ENCODE data around the gene PGAM1. TPM values are rescaled to one million over a fixed set of nuclear protein-coding genes. Genes with fewer than 3 reads are reported as not detected.
"Not testable (repeated sequence)": the region's sequence is repeated elsewhere in the genome, so short reads cannot be mapped to it uniquely, and the experiment has no call there.

The PGAM1 gene
- total RNA-seq, 1 experiment from 2014 or later: 412 TPM

- H3K36me3 Mint-ChIP-seq (ENCODE audit: insufficient read depth, unreplicated experiment): peaks cover 80% of the 10 kb centered on the region
- H3K4me1 Mint-ChIP-seq (ENCODE audit: low read depth, unreplicated experiment): no peaks in the 10 kb centered on the region
- TF ChIP-seq, protein P1, sequence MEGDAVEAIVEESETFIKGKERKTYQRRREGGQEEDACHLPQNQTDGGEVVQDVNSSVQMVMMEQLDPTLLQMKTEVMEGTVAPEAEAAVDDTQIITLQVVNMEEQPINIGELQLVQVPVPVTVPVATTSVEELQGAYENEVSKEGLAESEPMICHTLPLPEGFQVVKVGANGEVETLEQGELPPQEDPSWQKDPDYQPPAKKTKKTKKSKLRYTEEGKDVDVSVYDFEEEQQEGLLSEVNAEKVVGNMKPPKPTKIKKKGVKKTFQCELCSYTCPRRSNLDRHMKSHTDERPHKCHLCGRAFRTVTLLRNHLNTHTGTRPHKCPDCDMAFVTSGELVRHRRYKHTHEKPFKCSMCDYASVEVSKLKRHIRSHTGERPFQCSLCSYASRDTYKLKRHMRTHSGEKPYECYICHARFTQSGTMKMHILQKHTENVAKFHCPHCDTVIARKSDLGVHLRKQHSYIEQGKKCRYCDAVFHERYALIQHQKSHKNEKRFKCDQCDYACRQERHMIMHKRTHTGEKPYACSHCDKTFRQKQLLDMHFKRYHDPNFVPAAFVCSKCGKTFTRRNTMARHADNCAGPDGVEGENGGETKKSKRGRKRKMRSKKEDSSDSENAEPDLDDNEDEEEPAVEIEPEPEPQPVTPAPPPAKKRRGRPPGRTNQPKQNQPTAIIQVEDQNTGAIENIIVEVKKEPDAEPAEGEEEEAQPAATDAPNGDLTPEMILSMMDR (IDR thresholded peaks at IDR 0.05; ENCODE audit: insufficient read depth in 1 of 2, low read depth in 1 of 2, low read length in 1 of 2, severe bottlenecking in 1 of 2, unreplicated experiment in 1 of 2): no peak
- H3K27me3 ChIP-seq (replicated peaks; ENCODE audit: control insufficient read depth, insufficient read depth, low read length): no peaks in the 10 kb centered on the region
- DNase-seq: no peak
- H3K9me3 Mint-ChIP-seq (ENCODE audit: unreplicated experiment): no peaks in the 10 kb centered on the region
- H3K36me3 ChIP-seq (ENCODE audit: control insufficient read depth, insufficient read depth, low read length): peaks cover 6% of the 10 kb centered on the region
- no peaks in the 10 kb centered on the region for H3K9me3 ChIP-seq
- no peak overlapping the region for H3K4me3 Mint-ChIP-seq (ENCODE audit: unreplicated experiment)
- H3K27ac Mint-ChIP-seq (ENCODE audit: unreplicated experiment): no peak overlapping the region
- no peaks in the 10 kb centered on the region for H3K27me3 Mint-ChIP-seq (ENCODE audit: insufficient read depth, unreplicated experiment)
- CTCF ChIA-PET: no interaction called here
- H3K4me1 ChIP-seq: no peaks in the 10 kb centered on the region
- intact Hi-C loops (cut with micrococcal nuclease; ENCODE audit: unreplicated experiment): no loop called here
- BruUV-seq (replicated peaks): no TSS peak
- POLR2A ChIA-PET: no interaction called here
- H3K4me3 ChIP-seq (ENCODE audit: low read depth, low read length): no peak overlapping the region
These were observed 48.9 kb downstream of the PGAM1 start for GRCh38 chr10:97474918-97475317.

DNA sequence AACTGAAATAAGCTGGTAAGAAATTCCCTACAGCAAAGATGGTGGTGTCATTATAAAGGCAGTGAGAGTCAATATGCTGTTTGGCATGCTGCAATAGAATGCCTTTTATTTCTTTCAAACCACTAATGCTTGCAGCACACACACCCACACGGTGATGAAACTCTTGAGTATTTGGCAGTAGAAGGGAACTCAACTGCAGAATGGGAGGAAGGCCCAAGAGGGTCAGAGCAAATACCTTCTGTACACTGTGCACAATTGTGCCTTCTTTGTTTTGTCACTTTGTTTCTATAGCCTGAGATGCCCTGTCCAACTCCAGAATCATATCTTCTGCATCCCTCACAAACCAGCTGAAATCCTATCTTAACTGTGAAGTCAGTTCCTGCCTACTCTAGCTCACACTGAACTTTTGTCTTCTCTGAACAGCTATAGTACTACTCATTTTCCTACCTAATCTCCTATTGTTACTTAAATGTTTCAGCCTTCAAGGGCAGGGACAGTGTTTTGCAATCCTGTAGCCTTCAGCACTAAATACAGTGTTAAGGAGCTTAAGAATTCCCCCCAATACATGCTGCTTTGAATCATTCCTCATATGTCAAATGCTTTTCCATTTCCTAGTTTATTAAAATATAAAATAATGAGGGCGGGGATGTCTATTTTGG lies 50.1 kb downstream of the PGAM1 start:
- Mint-ChIP-seq H3K9me3 (ENCODE audit: unreplicated experiment) (no peaks in the 10 kb centered on the region), H3K4me3 (ENCODE audit: unreplicated experiment) (no peak overlapping the region), H3K27ac (ENCODE audit: unreplicated experiment) (no peak overlapping the region), H3K36me3 (ENCODE audit: insufficient read depth, unreplicated experiment) (peaks cover 80% of the 10 kb centered on the region), H3K27me3 (ENCODE audit: insufficient read depth, unreplicated experiment) (no peaks in the 10 kb centered on the region), H3K4me1 (ENCODE audit: low read depth, unreplicated experiment) (no peaks in the 10 kb centered on the region)
- TF ChIP-seq, protein P1 (IDR thresholded peaks at IDR 0.05; ENCODE audit: insufficient read depth in 1 of 2, low read depth in 1 of 2, low read length in 1 of 2, severe bottlenecking in 1 of 2, unreplicated experiment in 1 of 2): no peak
- Histone ChIP-seq H3K4me3 (ENCODE audit: low read depth, low read length) (no peak overlapping the region), H3K9me3 (no peaks in the 10 kb centered on the region), H3K4me1 (no peaks in the 10 kb centered on the region), H3K27me3 (replicated peaks; ENCODE audit: control insufficient read depth, insufficient read depth, low read length) (no peaks in the 10 kb centered on the region), H3K36me3 (ENCODE audit: control insufficient read depth, insufficient read depth, low read length) (peaks cover 6% of the 10 kb centered on the region)
- ChIA-PET POLR2A (interaction anchor here (0.5 kb wide), 1 partner anchor 37 kb away, joined by 4 read pairs; no protein-coding TSS in a partner anchor), CTCF (interaction anchor here (0.6 kb wide), 1 partner anchor 8 kb away, joined by 3 read pairs; no protein-coding TSS in a partner anchor)
- DNase-seq: no peak
- BruUV-seq (replicated peaks): no TSS peak
- intact Hi-C loops (cut with micrococcal nuclease; ENCODE audit: unreplicated experiment): no loop called here

DNA sequence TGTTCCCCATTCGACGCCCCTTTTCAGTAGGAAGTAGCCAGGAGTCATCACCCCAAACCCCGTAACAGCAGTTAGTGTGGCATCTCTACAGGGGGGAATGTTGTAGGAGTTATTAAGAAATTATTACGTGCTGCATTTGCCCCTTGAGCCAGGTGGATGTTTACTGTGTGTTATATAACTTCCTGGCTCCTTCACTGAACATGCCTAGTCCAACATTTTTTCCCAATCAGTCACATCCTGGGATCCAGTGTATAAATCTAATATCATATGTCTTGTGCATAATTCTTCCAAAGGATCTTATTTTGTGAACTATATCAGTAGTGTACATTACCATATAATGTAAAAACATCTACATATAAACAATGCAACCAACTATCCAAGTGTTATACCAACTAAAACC lies 53.4 kb downstream of the PGAM1 start:
- H3K9me3 Mint-ChIP-seq (ENCODE audit: unreplicated experiment); CTCF ChIA-PET; H3K27ac Mint-ChIP-seq (ENCODE audit: unreplicated experiment); intact Hi-C loops (cut with micrococcal nuclease; ENCODE audit: unreplicated experiment); BruUV-seq (replicated peaks); H3K4me1 Mint-ChIP-seq (ENCODE audit: low read depth, unreplicated experiment); H3K9me3 ChIP-seq; H3K36me3 ChIP-seq (ENCODE audit: control insufficient read depth, insufficient read depth, low read length); DNase-seq; H3K4me3 Mint-ChIP-seq (ENCODE audit: unreplicated experiment); H3K27me3 Mint-ChIP-seq (ENCODE audit: insufficient read depth, unreplicated experiment); H3K27me3 ChIP-seq (replicated peaks; ENCODE audit: control insufficient read depth, insufficient read depth, low read length); POLR2A ChIA-PET; H3K4me3 ChIP-seq (ENCODE audit: low read depth, low read length); H3K4me1 ChIP-seq: not testable (repeated sequence)
- peaks cover 67% of the 10 kb centered on the region for H3K36me3 Mint-ChIP-seq (ENCODE audit: insufficient read depth, unreplicated experiment)
